HEK293T (cell line): ENCODE results near the gene NIP7.

Experiments
- BHLHE40 ChIP-seq: fragments of 450-650 bp; IDR thresholded peaks from 2 replicates; pipeline ENCODE4 v1.6.1; 2016; ENCODE audit warnings: mild to moderate bottlenecking, moderate library complexity, borderline replicate concordance
- ELF4 ChIP-seq: fragments of 450-650 bp; IDR thresholded peaks from 2 replicates; pipeline ENCODE4 v1.6.1; 2017; ENCODE audit warnings: antibody characterized with exemption
- FOXM1 ChIP-seq: fragments of 450-650 bp; IDR thresholded peaks from 2 replicates; pipeline ENCODE4 v1.6.1; 2017; ENCODE audit warnings: mild to moderate bottlenecking, borderline replicate concordance
- L3MBTL2 ChIP-seq: fragments of 450-650 bp; conservative IDR thresholded peaks from 2 replicates; pipeline ENCODE4 v1.6.1; 2016; ENCODE audit warnings: mild to moderate bottlenecking
- LEF1 ChIP-seq: fragments of 450-650 bp; IDR thresholded peaks from 2 replicates; pipeline ENCODE4 v1.6.1; 2017; ENCODE audit warnings: mild to moderate bottlenecking, borderline replicate concordance
- PKNOX1 ChIP-seq: fragments of 450-650 bp; IDR thresholded peaks from 2 replicates; pipeline ENCODE4 v1.6.1; 2016
- SP1 ChIP-seq: fragments of 450-650 bp; IDR thresholded peaks from 2 replicates; pipeline ENCODE4 v1.6.1; 2017
- SUZ12 ChIP-seq: fragments of 450-650 bp; IDR thresholded peaks from 2 replicates; pipeline ENCODE4 v1.6.1; 2016; ENCODE audit warnings: mild to moderate bottlenecking

GRCh38 chr16:69318911-69319289 lies 20.7 kb upstream of the NIP7 start:
- no peak for TF ChIP-seq ELF4
- no peak for TF ChIP-seq PKNOX1
- TF ChIP-seq SP1 = no peak
- no peak for TF ChIP-seq SUZ12
- TF ChIP-seq LEF1 = no peak
- TF ChIP-seq FOXM1 = no peak
- no peak for TF ChIP-seq BHLHE40
- no peak for TF ChIP-seq L3MBTL2
